IPS-20b (cell line): Measurements from ENCODE around the gene PEX19.
"Not testable (repeated sequence)": the region's sequence is repeated elsewhere in the genome, so short reads cannot be mapped to it uniquely, and the experiment has no call there.

Source experiments
- H3K27ac ChIP-seq: one replicate; pipeline ENCODE4 v1.5.1; 2013; ENCODE audit warnings: low read length
- H3K27me3 ChIP-seq: 2 replicates; pipeline ENCODE4 v1.6.1; 2013; ENCODE audit warnings: mild to moderate bottlenecking, low read length, inconsistent platforms; ENCODE audit not compliant: insufficient read depth
- H3K36me3 ChIP-seq: 2 replicates; pipeline ENCODE4 v1.6.1; 2013; ENCODE audit warnings: low read depth, mild to moderate bottlenecking, inconsistent platforms, low read length, moderate library complexity; ENCODE audit not compliant: insufficient read depth
- H3K4me1 ChIP-seq: 2 replicates; pipeline ENCODE4 v1.6.1; 2013; ENCODE audit warnings: mild to moderate bottlenecking, control low read depth, inconsistent platforms, low read length, moderate library complexity; ENCODE audit not compliant: insufficient read depth
- H3K4me3 ChIP-seq: 2 replicates; pipeline ENCODE4 v1.5.1; 2013; ENCODE audit warnings: mild to moderate bottlenecking, low read length, inconsistent platforms
- H3K9ac ChIP-seq: 2 replicates; pipeline ENCODE4 v1.6.1; 2013; ENCODE audit warnings: low read depth, mild to moderate bottlenecking, inconsistent platforms, low read length, moderate library complexity
- H3K9me3 ChIP-seq: 2 replicates; pipeline ENCODE4 v1.6.1; 2013; ENCODE audit warnings: mild to moderate bottlenecking, low read depth, low read length, inconsistent platforms; ENCODE audit not compliant: insufficient read depth

Gene PEX19

GRCh38 chr1:160307118-160307791 is 22.3 kb upstream of the PEX19 start:
- no peaks in the 10 kb centered on the region for H3K27me3 ChIP-seq
- no peaks in the 10 kb centered on the region for H3K9me3 ChIP-seq
- H3K27ac ChIP-seq = peak overlapping the region; percentile 64
- H3K4me1 ChIP-seq = peaks cover 23% of the 10 kb centered on the region
- peak overlapping the region; percentile 34; the same call in 1 of the 2 replicates for H3K9ac ChIP-seq
- H3K36me3 ChIP-seq = peaks cover 84% of the 10 kb centered on the region
- H3K4me3 ChIP-seq = peak overlapping the region; percentile 53; the same call in 1 of the 2 replicates

- no peak overlapping the region for H3K4me3 ChIP-seq
- no peaks in the 10 kb centered on the region for H3K4me1 ChIP-seq
- no peaks in the 10 kb centered on the region for H3K27me3 ChIP-seq
- no peak overlapping the region for H3K9ac ChIP-seq
- H3K9me3 ChIP-seq = no peaks in the 10 kb centered on the region
- H3K27ac ChIP-seq = no peak overlapping the region
- peaks cover 86% of the 10 kb centered on the region for H3K36me3 ChIP-seq
These were observed 15.2 kb upstream of the PEX19 start for GRCh38 chr1:160300173-160300572.

- Histone ChIP-seq H3K9ac (no peak overlapping the region), H3K27me3 (no peaks in the 10 kb centered on the region), H3K9me3 (no peaks in the 10 kb centered on the region), H3K4me1 (no peaks in the 10 kb centered on the region), H3K27ac (no peak overlapping the region), H3K36me3 (peaks cover 97% of the 10 kb centered on the region), H3K4me3 (no peak overlapping the region)
These were observed 11.1 kb upstream of the PEX19 start for GRCh38 chr1:160296036-160296435.

GRCh38 chr1:160293020-160293968 is 8.4 kb upstream of the PEX19 start:
- no peak overlapping the region for H3K27ac ChIP-seq
- no peaks in the 10 kb centered on the region for H3K4me1 ChIP-seq
- H3K9ac ChIP-seq = no peak overlapping the region
- no peaks in the 10 kb centered on the region for H3K9me3 ChIP-seq
- no peaks in the 10 kb centered on the region for H3K27me3 ChIP-seq
- no peak overlapping the region for H3K4me3 ChIP-seq
- peaks cover 93% of the 10 kb centered on the region for H3K36me3 ChIP-seq

- Histone ChIP-seq H3K4me3 (no peak overlapping the region), H3K4me1 (no peaks in the 10 kb centered on the region), H3K27me3 (no peaks in the 10 kb centered on the region), H3K27ac (no peak overlapping the region), H3K9ac (no peak overlapping the region), H3K36me3 (peaks cover 76% of the 10 kb centered on the region), H3K9me3 (no peaks in the 10 kb centered on the region)
These were observed 6.6 kb upstream of the PEX19 start for GRCh38 chr1:160291248-160292220.

GRCh38 chr1:160287769-160288168 is 2.8 kb upstream of the PEX19 start:
- not testable (repeated sequence) for H3K9ac ChIP-seq
- H3K36me3 ChIP-seq = peaks cover 40% of the 10 kb centered on the region

GRCh38 chr1:160285506-160285905 is 573 bp upstream of the PEX19 start:
- H3K9ac ChIP-seq = peak overlapping the region; percentile 97; the same call in 1 of the 2 replicates
- peak overlapping the region; percentile 85; the same call in 1 of the 2 replicates for H3K4me3 ChIP-seq
- no peak overlapping the region for H3K27ac ChIP-seq
- H3K4me1 ChIP-seq = 0 out of 2 replicates have a peak, but pooled peaks cover 3% of the 10 kb centered on the region
- peaks cover 40% of the 10 kb centered on the region for H3K36me3 ChIP-seq
- H3K27me3 ChIP-seq = no peaks in the 10 kb centered on the region
- H3K9me3 ChIP-seq = no peaks in the 10 kb centered on the region

More at GRCh38 chr1:160287769-160288168, 2.8 kb upstream of the PEX19 start:
- not testable (repeated sequence) for H3K4me3 ChIP-seq, H3K4me1 ChIP-seq, H3K27me3 ChIP-seq, H3K9me3 ChIP-seq, H3K27ac ChIP-seq

- Histone ChIP-seq H3K27ac (peak overlapping the region; percentile 84), H3K4me1 (0 out of 2 replicates have a peak, but pooled peaks cover 3% of the 10 kb centered on the region)
These were observed 632 bp downstream of the PEX19 start for GRCh38 chr1:160284220-160284781.

GRCh38 chr1:160282807-160283206 is 2.1 kb downstream of the PEX19 start:
- Histone ChIP-seq H3K4me1 (0 out of 2 replicates have a peak, but pooled peaks cover 3% of the 10 kb centered on the region), H3K36me3 (peaks cover 52% of the 10 kb centered on the region), H3K27ac (no peak overlapping the region), H3K4me3 (no peak overlapping the region), H3K9ac (no peak overlapping the region), H3K9me3 (no peaks in the 10 kb centered on the region), H3K27me3 (no peaks in the 10 kb centered on the region)

More at GRCh38 chr1:160284220-160284781, 632 bp downstream of the PEX19 start:
- Histone ChIP-seq H3K27me3 (no peaks in the 10 kb centered on the region), H3K36me3 (peaks cover 40% of the 10 kb centered on the region), H3K9ac (peak overlapping the region; percentile 97), H3K4me3 (peak overlapping the region; percentile 85), H3K9me3 (no peaks in the 10 kb centered on the region)

GRCh38 chr1:160277987-160278386 is 6.9 kb downstream of the PEX19 start:
- no peaks in the 10 kb centered on the region for H3K4me1 ChIP-seq
- no peaks in the 10 kb centered on the region for H3K27me3 ChIP-seq
- no peaks in the 10 kb centered on the region for H3K9me3 ChIP-seq
- H3K9ac ChIP-seq = no peak overlapping the region
- H3K4me3 ChIP-seq = no peak overlapping the region
- peaks cover 70% of the 10 kb centered on the region for H3K36me3 ChIP-seq
- H3K27ac ChIP-seq = no peak overlapping the region

GRCh38 chr1:160277330-160277729 is 7.6 kb downstream of the PEX19 start:
- Histone ChIP-seq H3K27me3 (no peaks in the 10 kb centered on the region), H3K27ac (no peak overlapping the region), H3K9ac (no peak overlapping the region), H3K36me3 (peaks cover 64% of the 10 kb centered on the region), H3K4me3 (no peak overlapping the region), H3K4me1 (no peaks in the 10 kb centered on the region), H3K9me3 (no peaks in the 10 kb centered on the region)
